GM12878 (cell line): Measurements from ENCODE around the gene FAM89A.

Experiments
- CTCF ChIP-seq, 3 experiments: IDR thresholded peaks in 2 of 3; conservative IDR thresholded peaks in 1 of 3; 2 replicates each; pipeline ENCODE4 v1.5.1; 2011; ENCODE audit warnings: low read depth in 3 of 3, low read length in 3 of 3, mild to moderate bottlenecking in 3 of 3, control low read depth in 2 of 3, moderate library complexity in 2 of 3, inconsistent platforms in 1 of 3, mixed read lengths in 1 of 3; ENCODE audit not compliant: control insufficient read depth in 2 of 3, insufficient read depth in 1 of 3; ENCODE audit errors: extremely low read depth in 1 of 3
- TCF12 ChIP-seq: IDR thresholded peaks from 2 replicates; pipeline ENCODE4 v1.6.1; 2011; ENCODE audit warnings: low read depth, mild to moderate bottlenecking, low read length

GRCh38 chr1:231040800-231041718 is 1.0 kb upstream of the FAM89A start:
- TF ChIP-seq CTCF (IDR thresholded peaks at IDR 0.05 in 2 of 3, conservative IDR thresholded peaks at IDR 0.05 in 1 of 3; ENCODE audit: control insufficient read depth in 2 of 3, extremely low read depth in 1 of 3, insufficient read depth in 1 of 3, low read depth in 3 of 3, low read length in 3 of 3) (no peak), TCF12 (no peak)
